Parathyroid adenoma (tissue), 2 donors: ENCODE results near the gene CFAP100.

ENCODE experiments used
- H2AFZ ChIP-seq: fragments of 300-600 bp; sonication (generic); one replicate; pipeline ENCODE4 v1.7.0; 2017; ENCODE audit warnings: antibody characterized with exemption, mild to moderate bottlenecking
- H3K27ac ChIP-seq: fragments of 300-600 bp; sonication (generic); one replicate; pipeline ENCODE4 v1.7.0; 2017
- H3K27me3 ChIP-seq: fragments of 300-600 bp; sonication (generic); one replicate; pipeline ENCODE4 v1.7.0; 2017; ENCODE audit warnings: low read length; ENCODE audit not compliant: control insufficient read depth, insufficient read depth
- H3K36me3 ChIP-seq: fragments of 300-600 bp; sonication (generic); one replicate; pipeline ENCODE4 v1.7.0; 2017; ENCODE audit warnings: low read length; ENCODE audit not compliant: control insufficient read depth, insufficient read depth
- H3K4me1 ChIP-seq: fragments of 300-600 bp; sonication (generic); one replicate; pipeline ENCODE4 v1.7.0; 2017; ENCODE audit warnings: control low read depth
- H3K4me2 ChIP-seq: fragments of 300-600 bp; sonication (generic); one replicate; pipeline ENCODE4 v1.7.0; 2017; ENCODE audit warnings: low read length
- H3K4me3 ChIP-seq: fragments of 300-600 bp; sonication (generic); one replicate; pipeline ENCODE4 v1.7.0; 2017; ENCODE audit warnings: low read depth, low read length
- H3K79me2 ChIP-seq: fragments of 300-600 bp; sonication (generic); one replicate; pipeline ENCODE4 v1.7.0; 2017; ENCODE audit warnings: control low read depth
- H3K9ac ChIP-seq: fragments of 300-600 bp; sonication (generic); one replicate; pipeline ENCODE4 v1.7.0; 2017; ENCODE audit warnings: mild to moderate bottlenecking
- H3K9me3 ChIP-seq: fragments of 300-600 bp; sonication (generic); one replicate; pipeline ENCODE4 v1.7.0; 2017; ENCODE audit warnings: low read length; ENCODE audit not compliant: control insufficient read depth
- TF ChIP-seq, protein P1 (sequence below): fragments of 300-600 bp; sonication (generic); IDR thresholded peaks from one replicate; pipeline ENCODE4 v1.7.0; 2017; ENCODE audit warnings: antibody characterized with exemption, mild to moderate bottlenecking
- donor health status: primary hyperparathyroidism.

Gene CFAP100

GRCh38 chr3:126481808-126482502, 87.2 kb downstream of the CFAP100 start:
- TF ChIP-seq, protein P1, sequence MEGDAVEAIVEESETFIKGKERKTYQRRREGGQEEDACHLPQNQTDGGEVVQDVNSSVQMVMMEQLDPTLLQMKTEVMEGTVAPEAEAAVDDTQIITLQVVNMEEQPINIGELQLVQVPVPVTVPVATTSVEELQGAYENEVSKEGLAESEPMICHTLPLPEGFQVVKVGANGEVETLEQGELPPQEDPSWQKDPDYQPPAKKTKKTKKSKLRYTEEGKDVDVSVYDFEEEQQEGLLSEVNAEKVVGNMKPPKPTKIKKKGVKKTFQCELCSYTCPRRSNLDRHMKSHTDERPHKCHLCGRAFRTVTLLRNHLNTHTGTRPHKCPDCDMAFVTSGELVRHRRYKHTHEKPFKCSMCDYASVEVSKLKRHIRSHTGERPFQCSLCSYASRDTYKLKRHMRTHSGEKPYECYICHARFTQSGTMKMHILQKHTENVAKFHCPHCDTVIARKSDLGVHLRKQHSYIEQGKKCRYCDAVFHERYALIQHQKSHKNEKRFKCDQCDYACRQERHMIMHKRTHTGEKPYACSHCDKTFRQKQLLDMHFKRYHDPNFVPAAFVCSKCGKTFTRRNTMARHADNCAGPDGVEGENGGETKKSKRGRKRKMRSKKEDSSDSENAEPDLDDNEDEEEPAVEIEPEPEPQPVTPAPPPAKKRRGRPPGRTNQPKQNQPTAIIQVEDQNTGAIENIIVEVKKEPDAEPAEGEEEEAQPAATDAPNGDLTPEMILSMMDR: no peak

DNA sequence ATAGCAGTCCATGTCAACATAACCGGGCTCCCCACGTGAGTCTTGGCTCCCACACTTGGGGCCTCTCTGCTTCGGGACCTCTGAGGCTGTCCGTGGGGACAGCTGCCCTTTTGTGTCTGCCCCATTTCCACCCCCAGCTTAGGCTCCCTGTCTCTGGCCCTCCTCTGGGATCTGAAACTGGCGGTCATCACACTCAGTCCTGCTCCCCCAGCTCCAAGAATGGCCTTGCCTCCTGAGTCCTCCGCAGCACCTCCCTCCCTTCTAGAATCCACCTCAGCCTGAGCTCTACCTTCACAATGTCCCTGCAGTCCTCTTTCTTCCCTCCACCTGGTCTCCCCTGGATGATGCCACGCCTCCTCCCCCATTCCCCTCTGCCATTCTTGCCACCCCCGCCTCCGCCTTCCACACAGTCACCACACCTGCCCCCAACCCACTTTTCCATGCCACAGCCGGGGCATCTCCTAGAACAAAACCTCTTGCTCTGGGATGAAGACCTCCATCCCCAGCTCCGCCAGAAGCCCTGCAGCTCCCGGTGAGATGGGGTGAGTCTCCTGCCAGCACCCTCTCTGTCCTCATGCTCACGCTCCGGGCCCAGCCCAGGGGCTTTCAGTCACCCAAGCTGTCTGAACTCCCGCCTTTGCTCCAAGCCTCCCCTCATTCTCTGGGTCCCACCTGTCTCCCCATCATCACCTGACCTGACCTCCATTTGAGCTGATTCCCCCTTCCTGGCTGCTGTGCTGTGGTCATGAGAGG, 88.0 kb downstream of the CFAP100 start:
- TF ChIP-seq, protein P1: no peak
- Histone ChIP-seq H3K4me3 (no peak overlapping the region), H3K4me2 (no peak overlapping the region), H3K27ac (no peak overlapping the region), H3K36me3 (no peaks in the 10 kb centered on the region), H3K27me3 (no peaks in the 10 kb centered on the region), H3K9me3 (no peaks in the 10 kb centered on the region), H3K79me2 (no peaks in the 10 kb centered on the region), H3K4me1 (peaks cover 8% of the 10 kb centered on the region), H3K9ac (no peak overlapping the region), H2AFZ (no peak overlapping the region)

More at GRCh38 chr3:126481808-126482502, 87.2 kb downstream of the CFAP100 start:
- H3K27ac ChIP-seq: no peak overlapping the region
- H3K9ac ChIP-seq: no peak overlapping the region
- no peaks in the 10 kb centered on the region for H3K27me3 ChIP-seq
- H3K36me3 ChIP-seq: no peaks in the 10 kb centered on the region
- H3K79me2 ChIP-seq: no peaks in the 10 kb centered on the region
- H3K9me3 ChIP-seq: no peaks in the 10 kb centered on the region
- H3K4me2 ChIP-seq: no peak overlapping the region
- H3K4me3 ChIP-seq: no peak overlapping the region
- H3K4me1 ChIP-seq: peaks cover 8% of the 10 kb centered on the region
- no peak overlapping the region for H2AFZ ChIP-seq

DNA sequence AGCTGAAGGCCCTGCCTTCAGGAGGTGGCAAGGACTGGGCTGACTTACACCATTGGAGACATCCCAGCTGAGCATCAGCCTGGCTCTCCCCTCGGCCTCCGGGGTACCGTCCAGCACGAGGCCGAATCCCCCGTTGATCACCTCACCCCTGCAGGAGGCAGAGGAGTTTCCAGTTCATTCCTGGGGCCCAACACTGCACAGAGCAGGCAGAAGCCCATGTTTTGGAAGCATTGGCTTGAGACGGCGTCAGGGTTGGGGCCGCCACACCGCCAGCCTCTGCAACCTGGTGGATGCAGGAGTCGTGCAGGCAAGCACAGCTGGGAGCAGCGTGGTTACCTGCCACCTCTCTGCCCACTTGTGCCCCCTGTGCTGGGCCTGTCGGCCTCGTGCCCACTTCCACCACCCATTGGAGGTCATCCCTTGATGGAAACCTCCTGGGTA, 88.6 kb downstream of the CFAP100 start:
- Histone ChIP-seq H3K9me3 (no peaks in the 10 kb centered on the region), H3K9ac (no peak overlapping the region), H3K4me2 (no peak overlapping the region), H3K36me3 (no peaks in the 10 kb centered on the region), H2AFZ (no peak overlapping the region), H3K27ac (no peak overlapping the region), H3K4me1 (peaks cover 8% of the 10 kb centered on the region), H3K79me2 (no peaks in the 10 kb centered on the region), H3K27me3 (no peaks in the 10 kb centered on the region), H3K4me3 (no peak overlapping the region)
- TF ChIP-seq, protein P1: no peak

DNA sequence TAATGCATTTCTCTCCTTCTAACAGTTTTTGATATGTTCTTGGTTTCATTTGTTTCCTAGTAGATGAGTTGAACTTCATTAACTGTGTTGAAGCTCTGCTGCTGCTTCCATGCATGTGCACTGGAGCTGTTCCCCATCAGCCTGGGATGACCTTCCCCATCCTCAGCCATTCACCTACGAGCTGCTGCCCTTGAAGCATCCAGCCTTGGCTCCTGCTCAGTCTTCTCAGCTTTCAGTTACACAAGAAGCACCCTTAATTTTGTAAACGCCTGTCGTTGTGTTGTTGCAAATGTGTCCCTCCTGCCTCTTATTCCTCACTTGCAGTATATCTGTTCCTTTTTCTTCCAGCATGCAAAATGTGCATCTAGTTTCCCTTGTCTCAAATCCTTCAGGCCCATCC, 89.4 kb downstream of the CFAP100 start:
- Histone ChIP-seq H2AFZ (peak overlapping the region; percentile 56), H3K4me2 (no peak overlapping the region), H3K27me3 (no peaks in the 10 kb centered on the region), H3K9me3 (no peaks in the 10 kb centered on the region), H3K36me3 (no peaks in the 10 kb centered on the region), H3K4me1 (peaks cover 8% of the 10 kb centered on the region), H3K4me3 (no peak overlapping the region), H3K9ac (no peak overlapping the region), H3K27ac (no peak overlapping the region), H3K79me2 (no peaks in the 10 kb centered on the region)
- TF ChIP-seq, protein P1: no peak
